ENCODE measurements around the gene MPZL1. TPM values are rescaled to one million over a fixed set of nuclear protein-coding genes. Genes with fewer than 3 reads are reported as not detected.
"Not testable (repeated sequence)": the region's sequence is repeated elsewhere in the genome, so short reads cannot be mapped to it uniquely, and the experiment has no call there.

Gene MPZL1
- total and polyA plus RNA-seq, 3 donors from 2014 or later, result 148 to 160 (median 154) TPM

- intact Hi-C loops (cut with DNase I; ENCODE audit: low total_unique reads), result no loop called here
- WGBS, 2 donors, result 87 to 90% methylated on average over 4 of the region's 4 CpGs
- DNase-seq, result no peak
- no peaks in the 10 kb centered on the region for H3K4me1 ChIP-seq
- H3K4me3 ChIP-seq, result no peak overlapping the region
- H3K27me3 ChIP-seq, result no peaks in the 10 kb centered on the region
- H3K27ac ChIP-seq, result no peak overlapping the region
- no peaks in the 10 kb centered on the region for H3K9me3 ChIP-seq
- TF ChIP-seq CTCF (IDR thresholded peaks at IDR 0.05) (no peak), POLR2A (IDR thresholded peaks at IDR 0.05) (no peak)
- H3K36me3 ChIP-seq (ENCODE audit: low read depth, missing control alignments), result no peaks in the 10 kb centered on the region
Observed at GRCh38 chr1:167825419-167826079, 103.8 kb downstream of the MPZL1 start.

- H3K4me3 ChIP-seq, result no peak overlapping the region
- intact Hi-C loops (cut with DNase I; ENCODE audit: low total_unique reads), result no loop called here
- no peak for TF ChIP-seq CTCF (IDR thresholded peaks at IDR 0.05)
- TF ChIP-seq POLR2A (IDR thresholded peaks at IDR 0.05), result no peak
- WGBS, 2 donors, result 89% methylated on average over 4 of the region's 4 CpGs
- no peaks in the 10 kb centered on the region for H3K36me3 ChIP-seq (ENCODE audit: low read depth, missing control alignments)
- no peak for DNase-seq
- no peaks in the 10 kb centered on the region for H3K4me1 ChIP-seq
- H3K27ac ChIP-seq, result no peak overlapping the region
- no peaks in the 10 kb centered on the region for H3K9me3 ChIP-seq
- no peaks in the 10 kb centered on the region for H3K27me3 ChIP-seq
Observed at GRCh38 chr1:167826127-167826526, 104.3 kb downstream of the MPZL1 start.

- H3K27me3 ChIP-seq, result no peaks in the 10 kb centered on the region
- intact Hi-C loops (cut with DNase I; ENCODE audit: low total_unique reads), result no loop called here
- H3K36me3 ChIP-seq (ENCODE audit: low read depth, missing control alignments), result no peaks in the 10 kb centered on the region
- no peaks in the 10 kb centered on the region for H3K9me3 ChIP-seq
- no peak for TF ChIP-seq CTCF (IDR thresholded peaks at IDR 0.05)
- TF ChIP-seq POLR2A (IDR thresholded peaks at IDR 0.05), result no peak
- no peak for DNase-seq
- 51 to 58% methylated on average over 2 of the region's 2 CpGs for WGBS, 2 donors
- H3K27ac ChIP-seq, result no peak overlapping the region
- no peak overlapping the region for H3K4me3 ChIP-seq
- H3K4me1 ChIP-seq, result no peaks in the 10 kb centered on the region
Observed at GRCh38 chr1:167829868-167830267, 108.1 kb downstream of the MPZL1 start.

- H3K27me3 ChIP-seq; H3K36me3 ChIP-seq (ENCODE audit: low read depth, missing control alignments); DNase-seq; H3K9me3 ChIP-seq; H3K27ac ChIP-seq; H3K4me1 ChIP-seq; intact Hi-C loops (cut with DNase I; ENCODE audit: low total_unique reads); H3K4me3 ChIP-seq: not testable (repeated sequence)
- 79 to 82% methylated on average over 5 of the region's 5 CpGs for WGBS, 2 donors
Observed at GRCh38 chr1:167830668-167831067, 108.9 kb downstream of the MPZL1 start.

GRCh38 chr1:167832693-167833092, 110.9 kb downstream of the MPZL1 start:
- 90 to 94% methylated on average over 4 to 5 of the region's 5 CpGs for WGBS, 2 donors
- intact Hi-C loops (cut with DNase I; ENCODE audit: low total_unique reads), result no loop called here

More at GRCh38 chr1:167832693-167833092, 110.9 kb downstream of the MPZL1 start:
- Histone ChIP-seq H3K9me3 (no peaks in the 10 kb centered on the region), H3K4me1 (no peaks in the 10 kb centered on the region), H3K27ac (no peak overlapping the region), H3K4me3 (no peak overlapping the region), H3K27me3 (no peaks in the 10 kb centered on the region), H3K36me3 (ENCODE audit: low read depth, missing control alignments) (no peaks in the 10 kb centered on the region)
- TF ChIP-seq POLR2A (IDR thresholded peaks at IDR 0.05) (no peak), CTCF (IDR thresholded peaks at IDR 0.05) (no peak)
- DNase-seq, result no peak

All from testis (tissue), 3 donors.